NCI-H446 (cell line): ENCODE data around the gene IFNL4.
A peak's percentile ranks its signal among the peaks of the same experiment; 100 is the strongest.
"Not testable (repeated sequence)": the region's sequence is repeated elsewhere in the genome, so short reads cannot be mapped to it uniquely, and the experiment has no call there.

Source experiments
- DNase-seq, 2 experiments: peaks; one replicate each; lab custom pipeline; 2025; lab: John Stamatoyannopoulos, UW

The IFNL4 gene

GRCh38 chr19:39257227-39257626 is 8.6 kb upstream of the IFNL4 start:
- DNase-seq, result no peak

DNA sequence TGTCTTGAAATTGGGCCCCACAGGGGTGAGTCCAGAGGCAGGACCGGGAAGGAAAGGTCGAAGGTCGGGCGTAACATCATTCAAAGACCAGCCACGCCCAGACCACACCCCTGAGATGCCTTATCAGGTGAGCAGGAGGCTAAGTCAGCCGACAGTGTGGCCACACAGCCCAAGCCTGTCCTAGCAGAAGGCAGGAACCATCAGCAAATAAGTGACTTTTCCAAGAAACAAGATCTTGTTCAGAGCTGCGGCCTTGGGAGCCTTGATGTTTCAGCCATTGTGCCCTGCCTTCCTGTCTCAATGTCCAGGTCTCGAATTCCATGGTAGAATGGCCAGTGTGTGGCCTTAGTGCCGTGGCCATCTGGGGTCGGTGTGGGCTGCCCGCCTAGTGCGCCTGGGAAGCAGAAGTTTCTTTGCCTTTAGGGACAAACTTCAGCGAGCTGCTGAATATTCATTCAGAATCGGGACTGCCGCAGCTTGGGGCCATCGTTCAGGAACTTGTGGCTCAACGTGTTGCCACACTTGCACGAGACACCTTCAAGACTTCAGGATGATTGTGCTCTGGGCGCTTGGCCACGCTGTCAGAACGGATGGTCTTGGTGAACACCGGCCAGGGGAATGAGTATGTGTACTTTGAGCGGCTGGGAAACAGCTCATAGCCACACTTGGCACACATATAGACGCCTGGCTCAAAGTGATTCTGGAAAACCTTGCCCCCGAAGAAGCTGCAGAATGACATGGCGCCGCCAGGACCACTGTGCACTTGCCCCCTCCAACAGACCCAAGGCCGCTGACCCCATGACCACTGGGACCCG is 6.1 kb upstream of the IFNL4 start:
- DNase-seq, result no peak

DNA sequence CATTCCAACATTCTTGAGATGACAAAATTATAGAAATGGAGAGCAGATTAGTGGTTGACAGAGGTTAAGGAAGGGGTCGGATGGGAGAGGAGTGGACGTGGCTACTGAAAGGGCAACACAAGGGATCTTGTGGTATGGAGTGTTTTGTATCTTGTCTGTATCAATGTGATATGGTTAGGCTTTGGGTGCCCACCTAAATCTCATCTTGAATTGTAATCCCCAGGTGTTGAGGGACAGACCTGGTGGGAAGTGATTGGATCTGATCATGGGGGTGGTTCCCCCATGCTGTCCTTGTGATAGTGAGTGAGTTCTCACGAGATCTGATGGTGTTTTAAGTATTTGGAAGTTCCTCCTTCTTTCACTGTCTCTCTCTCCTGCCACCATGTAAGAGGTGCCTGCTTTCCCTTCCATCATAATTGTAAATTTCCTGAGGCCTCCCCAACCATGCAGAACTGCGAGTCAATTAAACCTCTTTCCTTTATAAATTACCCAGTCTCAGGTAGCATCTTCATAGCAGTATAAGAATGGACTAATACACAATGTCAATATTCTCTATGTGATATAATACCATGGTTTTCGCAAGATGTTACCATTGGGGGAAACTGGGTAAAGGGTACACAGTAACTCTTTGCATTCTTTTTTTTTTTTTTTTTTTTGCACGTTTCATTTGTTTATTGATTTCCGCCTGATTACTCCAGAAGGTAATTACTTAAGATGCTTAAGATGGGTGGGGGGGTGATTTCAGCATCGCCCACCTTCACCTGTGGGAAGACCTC is 4.9 kb upstream of the IFNL4 start:
- no peak for DNase-seq

GRCh38 chr19:39252458-39252857 is 3.8 kb upstream of the IFNL4 start:
- DNase-seq, result no peak

GRCh38 chr19:39251846-39252245 is 3.2 kb upstream of the IFNL4 start:
- DNase-seq, result no peak

DNA sequence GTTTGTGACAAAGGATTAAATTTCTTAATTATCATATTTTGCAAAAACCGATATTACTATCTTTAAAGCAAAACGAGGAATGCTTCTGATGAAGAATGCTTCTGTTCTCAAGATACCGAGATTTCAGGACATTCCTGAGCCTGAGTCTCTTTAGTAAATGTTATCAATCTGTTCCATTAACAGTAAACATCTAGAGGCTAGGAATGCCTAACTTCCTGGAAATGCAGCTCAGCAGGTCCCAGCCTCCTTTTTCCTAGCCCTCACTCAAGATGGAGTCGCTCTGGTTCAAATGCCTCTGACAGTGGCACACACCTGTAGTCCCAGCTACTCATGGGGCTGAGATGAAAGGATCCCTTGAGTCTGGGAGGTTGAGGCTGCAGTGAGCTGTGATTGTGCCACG is 2.4 kb upstream of the IFNL4 start:
- no peak for DNase-seq

GRCh38 chr19:39247701-39248664 is 673 bp downstream of the IFNL4 start:
- no peak for DNase-seq

GRCh38 chr19:39246951-39247669 is 1.5 kb downstream of the IFNL4 start:
- DNase-seq, result peak in 1 of 2 experiments; percentile 47

DNA sequence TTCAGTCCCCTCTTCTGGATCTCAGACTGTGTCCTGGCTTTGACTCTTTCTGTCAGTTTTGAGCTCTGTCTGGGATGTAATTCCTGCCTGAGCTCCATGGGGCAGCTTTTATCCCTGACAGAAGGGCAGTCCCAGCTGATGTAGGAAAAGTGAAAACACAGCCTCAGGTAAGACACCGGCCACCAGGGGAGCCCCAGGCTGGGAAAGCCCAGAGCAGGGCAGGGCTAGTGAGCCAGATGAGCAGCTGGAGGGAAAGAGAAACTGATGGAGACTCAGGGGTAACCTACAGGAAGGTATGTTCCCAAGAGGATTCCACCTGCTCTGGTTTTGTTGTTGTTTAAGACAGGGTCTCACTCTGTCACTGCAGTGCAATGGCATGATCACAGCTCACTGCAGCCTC is 3.5 kb downstream of the IFNL4 start:
- DNase-seq, result not testable (repeated sequence)

- DNase-seq, result not testable (repeated sequence)
Observed at GRCh38 chr19:39244410-39245100, 4.1 kb downstream of the IFNL4 start, which contains the start of gene IFNL3. IFNL3 (minus strand) TSS chr19:39245006; CDS start chr19:39244967, 39 bp downstream.

GRCh38 chr19:39243741-39244140 is 4.9 kb downstream of the IFNL4 start:
- DNase-seq, result not testable (repeated sequence)

- no peak for DNase-seq
Observed at GRCh38 chr19:39240421-39240820, 8.2 kb downstream of the IFNL4 start.

GRCh38 chr19:39238944-39239343 is 9.7 kb downstream of the IFNL4 start:
- DNase-seq, result no peak

- no peak for DNase-seq
Observed at GRCh38 chr19:39238209-39238608, 10.4 kb downstream of the IFNL4 start.

GRCh38 chr19:39237200-39238184 is 11.2 kb downstream of the IFNL4 start:
- DNase-seq, result no peak

GRCh38 chr19:39236527-39236926 is 12.1 kb downstream of the IFNL4 start:
- DNase-seq, result no peak

- DNase-seq, result no peak
Observed at GRCh38 chr19:39232708-39233107, 15.9 kb downstream of the IFNL4 start.

- no peak for DNase-seq
Observed at GRCh38 chr19:39230096-39230764, 18.4 kb downstream of the IFNL4 start.

- no peak for DNase-seq
Observed at GRCh38 chr19:39224910-39225309, 23.7 kb downstream of the IFNL4 start.
